ENCODE results near the gene VGLL4.
"Not testable (repeated sequence)": the region's sequence is repeated elsewhere in the genome, so short reads cannot be mapped to it uniquely, and the experiment has no call there.

Gene VGLL4

DNA sequence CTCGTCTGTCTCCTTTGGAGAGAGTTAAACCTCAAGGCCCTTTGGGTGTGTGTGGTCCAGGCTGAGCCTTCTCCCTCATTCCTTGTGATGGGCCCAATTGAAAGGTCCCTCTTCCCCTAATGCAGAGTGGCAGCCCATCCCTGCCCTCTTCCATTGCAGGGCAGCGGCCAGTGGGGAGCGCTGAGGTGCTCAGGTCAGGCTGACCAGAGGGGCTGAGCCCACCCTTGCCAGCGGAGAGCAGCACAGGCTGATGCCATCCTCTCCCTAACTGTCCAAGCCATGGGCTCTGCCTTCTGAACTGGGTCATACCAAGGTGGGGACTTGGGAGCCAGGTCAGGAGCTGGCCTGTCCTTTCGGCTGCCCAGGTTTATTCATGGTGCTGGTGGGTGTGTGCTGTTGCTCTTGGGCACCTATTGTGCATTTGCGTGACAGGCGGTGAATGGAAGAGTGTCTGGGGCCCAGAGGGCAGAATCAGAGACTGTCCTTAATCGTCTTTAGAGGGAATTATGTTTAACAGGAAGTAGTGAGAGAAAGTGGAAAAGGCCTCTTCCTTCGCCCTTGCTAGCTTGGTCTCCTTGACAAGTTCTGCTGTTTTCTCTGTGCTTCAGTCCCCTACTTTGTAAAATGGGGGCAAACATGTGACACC lies 96.9 kb downstream of the VGLL4 start:
- no peak for DNase-seq

DNA sequence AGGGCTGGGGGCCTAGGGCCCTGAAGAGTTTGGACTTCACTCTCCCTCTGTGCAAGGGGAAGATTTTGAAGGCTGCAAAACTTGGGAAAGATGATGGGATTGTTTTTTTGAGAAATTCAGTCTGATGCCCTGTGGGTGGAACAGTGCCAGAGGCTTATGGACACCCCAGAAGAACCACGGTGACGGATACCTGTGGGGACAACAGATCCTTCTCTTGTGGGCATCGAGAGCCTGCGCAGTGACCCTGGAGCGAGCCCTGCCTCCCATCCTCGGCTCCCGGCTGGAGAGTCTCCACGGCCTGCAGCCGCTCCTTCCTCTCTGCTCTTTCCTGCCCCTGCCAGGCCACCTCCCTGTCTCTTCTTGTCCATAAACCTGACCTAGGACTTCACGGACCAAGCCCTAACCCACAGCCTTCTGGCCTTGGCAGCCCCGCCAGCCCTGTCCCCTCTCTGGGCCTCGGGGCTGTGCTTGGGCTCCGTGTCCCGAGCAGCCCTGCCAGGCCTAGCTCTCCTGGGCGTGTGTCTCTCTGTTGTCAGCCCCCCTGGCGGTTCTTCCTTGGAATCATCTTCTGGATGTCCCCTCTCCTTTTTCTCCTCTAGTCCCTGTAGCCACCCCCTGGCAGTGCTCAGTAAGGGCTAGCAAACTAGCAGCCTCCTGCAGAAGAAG lies 98.4 kb downstream of the VGLL4 start:
- DNase-seq: no peak

DNA sequence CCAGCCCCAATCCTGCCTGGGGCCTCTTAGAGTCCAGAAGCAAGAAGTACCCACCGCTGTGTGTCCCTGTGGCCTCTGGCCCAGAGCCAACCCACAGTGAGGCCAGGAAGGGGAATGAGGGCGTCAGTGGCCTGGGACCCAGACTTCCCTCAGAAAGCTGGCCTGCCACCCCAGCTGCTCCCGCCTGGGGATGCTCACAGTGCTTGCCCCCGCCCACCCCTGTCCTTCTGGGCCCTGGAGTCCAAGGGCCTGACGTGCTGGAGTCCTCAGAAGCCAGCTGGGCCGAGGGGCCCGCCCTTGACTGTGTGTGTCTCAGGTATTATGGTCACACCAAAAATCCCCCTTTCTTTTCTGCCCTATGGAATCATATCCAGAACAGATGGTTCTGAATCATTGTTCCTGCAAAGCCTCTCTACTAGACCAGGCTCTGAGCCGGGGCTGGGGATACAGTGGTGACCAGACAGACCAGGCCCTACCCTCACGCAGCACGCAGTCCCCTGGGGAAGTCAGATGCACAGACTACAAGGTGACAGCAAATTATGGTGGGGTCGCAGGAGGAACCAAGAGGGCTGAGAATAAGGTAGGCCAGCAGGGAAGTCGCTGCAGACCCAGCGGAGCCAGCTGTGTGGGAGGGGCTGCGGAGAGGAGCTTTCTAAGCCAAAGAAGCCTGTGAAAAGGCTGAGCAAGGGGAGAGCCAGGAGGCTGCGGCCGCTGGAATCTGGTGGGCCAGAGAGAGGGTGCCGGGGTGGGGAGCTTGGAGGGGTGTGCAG lies 99.1 kb downstream of the VGLL4 start:
- no peak for DNase-seq

GRCh38 chr3:11543948-11544387 lies 99.7 kb downstream of the VGLL4 start:
- no peak for DNase-seq

DNA sequence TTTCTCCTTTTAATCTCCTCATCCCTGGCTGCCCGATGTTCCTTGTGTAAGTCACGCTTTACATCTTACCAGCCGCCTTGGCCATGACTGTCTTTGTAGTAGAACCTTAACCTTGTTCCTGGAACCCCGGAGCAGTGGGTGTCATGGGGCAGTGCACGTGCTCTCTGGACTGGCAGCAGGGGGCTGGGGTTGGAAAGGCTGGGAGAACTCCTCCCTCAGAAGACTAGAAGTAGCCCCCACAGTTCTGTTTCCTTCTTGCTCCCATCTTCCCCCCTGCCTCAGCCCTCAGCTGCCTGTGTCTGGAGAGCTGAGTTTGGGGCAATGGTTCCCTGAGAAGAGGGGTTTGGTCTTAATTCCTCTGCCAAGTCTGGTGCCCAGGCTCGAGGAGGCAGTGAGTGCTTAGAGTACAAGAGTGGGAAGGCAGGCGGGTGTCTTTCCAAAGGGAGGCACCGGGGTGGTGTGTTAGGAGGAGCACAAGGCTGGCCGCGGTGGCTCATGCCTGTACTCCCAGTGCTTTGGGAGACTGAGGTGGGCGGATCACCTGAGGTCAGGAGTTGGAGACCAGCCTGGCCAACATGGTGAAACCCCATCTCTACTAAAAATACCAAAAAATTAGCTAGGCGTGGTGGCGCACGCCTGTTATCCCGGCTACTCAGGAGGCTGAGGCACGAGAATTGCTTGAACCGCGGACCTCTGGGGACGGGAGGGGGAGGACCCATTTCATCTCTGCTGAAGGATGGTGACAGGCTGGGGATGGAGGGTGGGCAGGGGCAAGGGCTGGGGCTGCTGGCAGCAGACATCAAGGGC lies 100.4 kb downstream of the VGLL4 start:
- DNase-seq: no peak

DNA sequence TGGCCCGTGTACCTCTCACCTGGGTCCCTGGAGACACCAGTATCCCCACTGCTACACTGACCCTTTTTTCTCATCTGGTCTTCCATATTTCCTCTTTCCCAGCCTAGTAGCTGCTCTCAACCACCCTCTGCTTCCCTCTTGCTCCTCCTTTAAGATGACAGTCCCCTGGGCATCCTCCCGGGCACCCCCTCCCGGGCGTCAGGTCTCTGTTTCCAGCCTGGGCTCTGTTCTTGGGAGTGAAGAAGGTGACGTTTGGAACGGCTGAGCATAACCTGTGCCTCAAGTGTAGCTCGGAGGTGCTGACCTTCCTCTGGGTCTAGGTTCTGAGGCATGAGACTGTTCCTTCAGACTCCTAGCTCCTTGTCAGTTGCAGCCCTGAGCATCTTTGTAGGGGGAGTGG lies 101.2 kb downstream of the VGLL4 start:
- DNase-seq: no peak

- no peak for DNase-seq
Measured at GRCh38 chr3:11541321-11542303, 102.1 kb downstream of the VGLL4 start.

GRCh38 chr3:11539677-11540076 lies 104.0 kb downstream of the VGLL4 start:
- no peak for DNase-seq

DNA sequence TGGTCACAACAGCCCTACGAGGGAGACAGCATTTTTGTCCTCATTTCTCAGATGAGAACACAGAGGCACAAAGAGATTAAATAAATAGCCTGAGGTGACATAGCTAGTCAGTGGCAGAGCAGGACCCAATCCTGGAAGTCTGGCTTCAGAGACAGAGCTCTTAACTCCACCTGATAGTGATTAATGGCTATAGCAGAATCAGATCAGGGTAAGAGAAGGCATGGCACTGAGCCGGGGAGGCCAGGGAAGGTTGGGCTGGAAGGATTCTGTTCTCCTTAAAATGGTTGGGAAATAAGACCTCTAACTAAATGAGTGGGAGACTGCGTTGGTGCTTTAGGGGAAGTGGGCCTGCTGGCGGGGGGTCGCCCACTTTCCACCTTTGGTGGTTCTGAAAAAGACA lies 104.5 kb downstream of the VGLL4 start:
- DNase-seq: no peak

DNA sequence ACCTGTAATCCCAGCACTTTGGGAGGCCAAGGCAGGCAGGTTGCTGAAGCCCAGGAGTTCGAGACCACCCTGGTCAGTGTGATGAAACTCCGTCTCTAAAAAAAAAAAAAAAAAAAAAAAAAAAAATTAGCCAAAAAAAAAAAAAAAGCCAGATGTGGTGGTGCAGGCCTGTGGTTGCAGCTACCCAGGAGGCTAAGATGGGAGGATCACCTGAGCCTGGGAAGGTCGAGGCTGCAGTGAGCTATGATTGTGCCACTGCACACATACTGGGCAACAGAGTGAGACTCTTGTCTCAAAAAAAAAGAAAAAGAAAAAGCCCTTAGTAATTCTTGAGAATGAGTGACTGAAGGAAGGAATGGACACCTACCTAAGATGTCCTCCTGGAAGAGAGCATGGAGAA lies 105.1 kb downstream of the VGLL4 start:
- DNase-seq: no peak

GRCh38 chr3:11536936-11537612 lies 106.6 kb downstream of the VGLL4 start:
- DNase-seq: no peak

- no peak for DNase-seq
Measured at GRCh38 chr3:11536132-11536935, 107.4 kb downstream of the VGLL4 start.

DNA sequence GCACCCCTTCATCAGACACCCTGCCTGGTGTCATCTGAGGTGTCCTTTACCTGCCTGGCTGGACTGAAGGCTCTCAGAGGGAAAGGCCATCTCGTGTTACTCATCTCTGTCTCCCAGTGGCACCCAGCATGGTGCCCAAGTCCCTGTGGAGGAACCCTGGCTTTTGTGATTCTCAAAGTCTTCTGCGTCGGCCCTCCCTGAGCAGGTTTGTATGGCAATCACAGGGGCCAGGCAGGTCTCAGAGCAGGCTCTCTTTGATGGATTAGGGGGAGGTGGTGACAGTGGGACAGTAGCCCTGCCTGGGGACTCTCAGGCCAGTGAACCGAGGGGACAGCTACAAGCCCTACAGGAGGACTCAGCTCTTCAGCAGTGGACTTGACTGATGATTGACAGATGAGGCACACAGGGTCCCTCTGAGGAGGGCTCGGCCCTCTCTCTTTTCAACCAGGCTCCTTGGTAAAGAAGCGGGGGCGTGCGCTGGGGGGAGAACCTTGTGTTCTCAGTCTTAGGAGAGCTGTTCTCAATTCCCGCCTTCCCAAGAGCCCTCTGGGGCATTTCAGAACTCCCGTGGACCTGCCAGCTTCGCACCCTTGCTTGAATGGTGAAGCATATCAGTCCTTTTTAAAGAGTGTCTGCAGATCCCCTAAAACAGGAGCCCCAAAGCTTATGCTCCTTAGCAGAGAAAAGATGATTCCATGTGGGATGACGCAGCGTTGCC lies 108.3 kb downstream of the VGLL4 start:
- no peak for DNase-seq

GRCh38 chr3:11534793-11535101 lies 109.0 kb downstream of the VGLL4 start:
- no peak for DNase-seq

GRCh38 chr3:11534011-11534792 lies 109.5 kb downstream of the VGLL4 start:
- no peak for DNase-seq

- DNase-seq: no peak
Measured at GRCh38 chr3:11532931-11533391, 110.8 kb downstream of the VGLL4 start.

GRCh38 chr3:11530153-11530721 lies 113.5 kb downstream of the VGLL4 start:
- DNase-seq: no peak

DNA sequence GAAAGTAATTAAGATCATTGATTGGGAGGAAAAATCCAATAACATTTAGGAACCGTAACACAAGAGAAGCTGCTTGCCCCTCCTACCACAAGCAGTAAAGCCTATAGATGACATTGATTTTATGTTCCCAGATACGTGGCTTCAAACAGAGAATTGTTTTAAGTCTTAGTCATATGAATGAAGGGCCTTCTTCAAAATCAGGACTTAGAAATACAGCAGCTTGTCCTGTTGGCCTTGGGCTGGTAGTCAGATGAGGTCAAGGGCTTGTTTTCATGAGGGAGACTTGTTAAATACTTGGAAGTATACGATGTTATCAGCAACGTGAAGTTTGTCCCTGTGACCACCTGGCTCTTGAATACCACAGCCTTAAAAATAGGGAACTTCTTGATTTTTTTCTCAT lies 114.4 kb downstream of the VGLL4 start:
- DNase-seq: no peak

GRCh38 chr3:11526121-11526520 lies 117.6 kb downstream of the VGLL4 start:
- not testable (repeated sequence) for DNase-seq
